K562 (cell line): ENCODE results near the gene GPR148. TPM values are rescaled to one million over a fixed set of nuclear protein-coding genes. Genes with fewer than 3 reads are reported as not detected.

Experiments used
- BHLHE40 ChIP-seq: IDR thresholded peaks from 2 replicates; pipeline ENCODE4 v1.6.1; 2011; ENCODE audit warnings: low read length, improper control_type of control experiment
- CBX3 ChIP-seq, 2 experiments: IDR thresholded peaks; 1 replicate in 1 of 2; 2 replicates in 1 of 2; pipeline ENCODE4 v1.6.1; 2012; ENCODE audit warnings: inconsistent platforms in 2 of 2, low read length in 2 of 2, borderline replicate concordance in 1 of 2, control low read depth in 1 of 2
- CCAR2 ChIP-seq: fragments of 200-400 bp; formaldehyde crosslinking; IDR thresholded peaks from 2 replicates; pipeline ENCODE4 v1.6.1; 2017; ENCODE audit warnings: mild to moderate bottlenecking, low read depth, low read length
- ELF1 ChIP-seq: fragments of 200-800 bp; sonication (Bioruptor generic); IDR thresholded peaks from 2 replicates; pipeline ENCODE4 v1.6.1; 2016; ENCODE audit warnings: missing genetic modification characterization, missing compliant biosample characterization
- ETV1 ChIP-seq: fragments of 450-650 bp; conservative IDR thresholded peaks from 2 replicates; pipeline ENCODE4 v1.6.1; 2016; ENCODE audit warnings: missing genetic modification characterization, control low read depth, low read depth, missing compliant biosample characterization
- GABPB1 ChIP-seq: sonication (generic); formaldehyde crosslinking; IDR thresholded peaks from 2 replicates; pipeline ENCODE4 v1.8.0; 2022; ENCODE audit warnings: mild to moderate bottlenecking, missing genetic modification reagents
- GABPB2 ChIP-seq: fragments of 250-450 bp; sonication (Bioruptor Pico); conservative IDR thresholded peaks from 2 replicates; pipeline ENCODE4 v1.5.1; 2021; ENCODE audit warnings: mild to moderate bottlenecking
- HNRNPK ChIP-seq: fragments of 200-400 bp; formaldehyde crosslinking; IDR thresholded peaks from one replicate; pipeline ENCODE4 v1.6.1; 2018; ENCODE audit warnings: mild to moderate bottlenecking, low read depth, low read length; ENCODE audit not compliant: poor library complexity, severe bottlenecking
- KAT7 ChIP-seq: sonication (generic); formaldehyde crosslinking; IDR thresholded peaks from 2 replicates; pipeline ENCODE4 v1.8.0; 2022; ENCODE audit warnings: missing genetic modification reagents, mild to moderate bottlenecking, borderline replicate concordance
- KDM5B ChIP-seq: fragments of 200-600 bp; sonication (generic); IDR thresholded peaks from 2 replicates; pipeline ENCODE4 v1.6.1; 2012; ENCODE audit warnings: low read depth, mild to moderate bottlenecking, moderate library complexity, low read length, control low read depth, inconsistent platforms; ENCODE audit not compliant: insufficient replicate concordance
- KHSRP ChIP-seq: fragments of 450-650 bp; IDR thresholded peaks from 2 replicates; pipeline ENCODE4 v1.6.1; 2017
- MCM5 ChIP-seq: fragments of 450-650 bp; IDR thresholded peaks from 2 replicates; pipeline ENCODE4 v1.6.1; 2016; ENCODE audit warnings: low read depth
- NRF1 ChIP-seq, 2 experiments: fragments of 450-650 bp; IDR thresholded peaks in 1 of 2; conservative IDR thresholded peaks in 1 of 2; 2 replicates each; pipeline ENCODE4 v1.6.1; 2014; ENCODE audit warnings: mild to moderate bottlenecking in 2 of 2
- RBFOX2 ChIP-seq: fragments of 200-400 bp; formaldehyde crosslinking; IDR thresholded peaks from 2 replicates; pipeline ENCODE4 v1.6.1; 2017; ENCODE audit warnings: low read depth, mild to moderate bottlenecking, low read length, moderate library complexity
- SMAD3 ChIP-seq: fragments of 450-650 bp; formaldehyde crosslinking; conservative IDR thresholded peaks from 2 replicates; pipeline ENCODE4 v1.4.0; 2020; ENCODE audit warnings: mild to moderate bottlenecking
- SNRNP70 ChIP-seq: fragments of 200-400 bp; formaldehyde crosslinking; optimal IDR thresholded peaks from 2 replicates; pipeline ENCODE3; 2017; ENCODE audit warnings: low read depth, low read length
- SUPT5H ChIP-seq: fragments of 450-650 bp; IDR thresholded peaks from 2 replicates; pipeline ENCODE4 v1.6.1; 2016
- YBX1 ChIP-seq: fragments of 450-650 bp; IDR thresholded peaks from 2 replicates; pipeline ENCODE4 v1.7.1; 2016; ENCODE audit warnings: mild to moderate bottlenecking
- ZNF134 ChIP-seq: fragments of 250-450 bp; sonication (Bioruptor Pico); conservative IDR thresholded peaks from 2 replicates; pipeline ENCODE4 v1.4.0; 2020
- ZNF146 ChIP-seq: IDR thresholded peaks from one replicate; pipeline ENCODE4 v1.6.1; 2018; ENCODE audit warnings: missing compliant biosample characterization; ENCODE audit not compliant: unreplicated experiment
- ZNF253 ChIP-seq: fragments of 250-450 bp; sonication (Bioruptor Pico); conservative IDR thresholded peaks from 2 replicates; pipeline ENCODE4 v1.6.1; 2021; ENCODE audit warnings: mild to moderate bottlenecking
- ZNF354B ChIP-seq: fragments of 250-450 bp; sonication (Bioruptor Pico); IDR thresholded peaks from 2 replicates; pipeline ENCODE4 v1.4.0; 2020
- polyA plus RNA-seq, 8 experiments: library from polyadenylated mRNA; depleted of rRNA in 4 of 8; stranded (reverse) in 5 of 8; unstranded in 3 of 8; fragments of >200 nt; fragmentation: Nextera tagmentation in 2 of 8; fragmentation: Illumina TruSeq in 1 of 8; extraction: Ambion mirVana in 2 of 8; extraction: Trizol in 1 of 8; gene quantifications; 2 replicates each; pipeline versions ENCODE4 v1.2.1 to v1.2.3, GENCODE V29; 2011 to 2014; ENCODE audit warnings: inconsistent platforms in 1 of 8, missing spikeins in 1 of 8
- total RNA-seq, 7 experiments: library from RNA; depleted of rRNA in 6 of 7; stranded (reverse); fragments of >200 nt in 6 of 7; fragmentation: Illumina TruSeq in 2 of 7; extraction: Trizol in 2 of 7; gene quantifications; 2 replicates each; pipeline versions ENCODE4 v1.2.1 to v1.2.3, GENCODE V29; 2011 to 2021; ENCODE audit warnings: low replicate concordance in 1 of 7
- TF ChIP-seq, protein P1 (sequence below): fragments of 250-450 bp; sonication (Bioruptor Pico); IDR thresholded peaks from 2 replicates; pipeline ENCODE4 v1.5.1; 2021; ENCODE audit warnings: mild to moderate bottlenecking

Gene GPR148
- total and polyA plus RNA-seq, 9 of the 15 experiments (the other 6 are each of a cell fraction or from before 2014, with no cell fraction given), result not detected

DNA sequence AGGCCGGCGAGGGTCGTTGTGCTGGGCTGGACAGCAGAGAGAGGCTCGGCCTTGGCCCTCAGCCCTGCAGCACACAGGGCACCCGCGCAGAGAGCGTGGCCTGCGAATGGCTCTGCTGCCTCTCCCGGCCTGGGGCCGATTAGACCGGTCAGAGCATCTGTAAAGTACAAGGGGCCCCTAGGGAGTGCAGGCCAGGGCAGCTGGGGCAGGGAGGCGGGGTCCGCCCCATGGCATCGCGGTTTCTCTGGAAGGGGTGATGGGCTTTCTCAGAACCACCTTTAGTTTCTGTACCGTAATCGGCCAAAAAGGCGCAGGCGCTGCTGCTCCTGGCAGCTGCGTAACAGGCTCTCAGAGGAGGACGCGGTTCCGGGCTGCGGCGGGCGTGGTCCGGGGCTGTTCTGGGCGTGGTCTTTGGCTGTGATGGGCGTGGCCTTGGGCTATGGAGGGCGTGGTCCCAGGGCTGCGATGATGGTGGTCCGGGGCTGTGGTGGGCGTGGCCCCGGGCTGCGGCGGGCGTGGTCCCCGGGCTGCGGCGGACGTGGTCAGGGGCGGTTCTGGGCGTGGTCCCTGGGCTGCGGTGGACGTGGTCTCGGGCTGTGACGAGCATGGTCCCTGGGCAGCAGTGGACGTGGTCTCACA, 1.5 kb upstream of the GPR148 start (continued):
- peak; percentile 3 for TF ChIP-seq KDM5B
- TF ChIP-seq ZNF354B (CRISPR knock-in tag), result no peak
- no peak for TF ChIP-seq KHSRP
- no peak for TF ChIP-seq BHLHE40
- no peak for TF ChIP-seq GABPB1
- no peak for TF ChIP-seq MCM5
- TF ChIP-seq NRF1 (conservative IDR thresholded peaks at IDR 0.05 in 1 of 2, IDR thresholded peaks at IDR 0.05 in 1 of 2), result peak; percentile 90 to 91
- TF ChIP-seq, protein P1, sequence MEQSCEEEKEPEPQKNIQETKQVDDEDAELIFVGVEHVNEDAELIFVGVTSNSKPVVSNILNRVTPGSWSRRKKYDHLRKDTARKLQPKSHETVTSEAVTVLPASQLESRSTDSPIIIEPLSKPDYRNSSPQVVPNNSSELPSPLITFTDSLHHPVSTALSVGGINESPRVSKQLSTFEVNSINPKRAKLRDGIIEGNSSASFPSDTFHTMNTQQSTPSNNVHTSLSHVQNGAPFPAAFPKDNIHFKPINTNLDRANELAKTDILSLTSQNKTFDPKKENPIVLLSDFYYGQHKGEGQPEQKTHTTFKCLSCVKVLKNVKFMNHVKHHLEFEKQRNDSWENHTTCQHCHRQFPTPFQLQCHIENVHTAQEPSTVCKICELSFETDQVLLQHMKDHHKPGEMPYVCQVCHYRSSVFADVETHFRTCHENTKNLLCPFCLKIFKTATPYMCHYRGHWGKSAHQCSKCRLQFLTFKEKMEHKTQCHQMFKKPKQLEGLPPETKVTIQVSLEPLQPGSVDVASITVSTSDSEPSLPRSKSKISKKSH, result no peak
- TF ChIP-seq CCAR2, result no peak
- no peak for TF ChIP-seq YBX1
- peak; percentile 69 for TF ChIP-seq ELF1 (tag)
- TF ChIP-seq SUPT5H, result peak; percentile 60; the same call in 1 of the 2 replicates
- TF ChIP-seq ZNF134, result no peak
- TF ChIP-seq CBX3 (IDR thresholded peaks at IDR 0.05; ENCODE audit: borderline replicate concordance in 1 of 2, low read length in 2 of 2), result no peak
- no peak for TF ChIP-seq GABPB2
- no peak for TF ChIP-seq SMAD3 (CRISPR knock-in tag)
- no peak for TF ChIP-seq ZNF253 (CRISPR knock-in tag)
- TF ChIP-seq RBFOX2, result peak; percentile 78
- no peak for TF ChIP-seq HNRNPK
- peak; percentile 58; the same call in 1 of the 2 replicates for TF ChIP-seq ETV1 (tag)
- no peak for TF ChIP-seq KAT7
- TF ChIP-seq SNRNP70, result no peak
- TF ChIP-seq ZNF146 (CRISPR knock-in tag), result no peak
